HepG2 (cell line): ENCODE measurements around the gene UQCC2. TPM values are rescaled to one million over a fixed set of nuclear protein-coding genes. Genes with fewer than 3 reads are reported as not detected.
A peak's percentile ranks its signal among the peaks of the same experiment; 100 is the strongest.

Experiments used
- ATF3 ChIP-seq: sonication (generic); formaldehyde crosslinking; IDR thresholded peaks from 2 replicates; pipeline ENCODE4 v1.4.0; 2020; ENCODE audit warnings: missing genetic modification reagents
- ATRX ChIP-seq: sonication (generic); formaldehyde crosslinking; IDR thresholded peaks from 2 replicates; pipeline ENCODE4 v1.4.0; 2020; ENCODE audit warnings: missing genetic modification reagents, borderline replicate concordance
- BHLHE40 ChIP-seq: IDR thresholded peaks from 2 replicates; pipeline ENCODE4 v1.6.1; 2011; ENCODE audit warnings: low read length, improper control_type of control experiment
- EZH2 ChIP-seq: conservative IDR thresholded peaks from 2 replicates; pipeline ENCODE4 v1.6.1; 2012; ENCODE audit warnings: mild to moderate bottlenecking, low read depth, low read length, moderate library complexity
- HHEX ChIP-seq: IDR thresholded peaks from 2 replicates; pipeline ENCODE4 v1.6.1; 2016; ENCODE audit warnings: control low read depth
- JUN ChIP-seq: sonication (generic); formaldehyde crosslinking; IDR thresholded peaks from 2 replicates; pipeline ENCODE4 v1.4.0; 2020; ENCODE audit warnings: mild to moderate bottlenecking, missing genetic modification reagents
- JUNB ChIP-seq: sonication (generic); formaldehyde crosslinking; IDR thresholded peaks from 2 replicates; pipeline ENCODE4 v1.8.0; 2022; ENCODE audit warnings: missing genetic modification reagents, mild to moderate bottlenecking, borderline replicate concordance
- MED8 ChIP-seq: sonication (generic); formaldehyde crosslinking; IDR thresholded peaks from 2 replicates; pipeline ENCODE4 v1.8.1; 2023; ENCODE audit warnings: mild to moderate bottlenecking, missing genetic modification reagents; ENCODE audit not compliant: insufficient replicate concordance
- PHF5A ChIP-seq: IDR thresholded peaks from one replicate; pipeline ENCODE4 v1.6.1; 2018; ENCODE audit warnings: low read depth, missing genetic modification reagents; ENCODE audit not compliant: unreplicated experiment
- ZNF10 ChIP-seq: sonication (generic); formaldehyde crosslinking; IDR thresholded peaks from 2 replicates; pipeline ENCODE4 v1.4.0; 2020; ENCODE audit warnings: mild to moderate bottlenecking, low read depth, missing genetic modification reagents, borderline replicate concordance
- ZNF101 ChIP-seq: sonication (generic); formaldehyde crosslinking; IDR thresholded peaks from 2 replicates; pipeline ENCODE4 v1.4.0; 2020; ENCODE audit warnings: mild to moderate bottlenecking, low read depth, missing genetic modification reagents, borderline replicate concordance
- ZNF138 ChIP-seq: sonication (generic); formaldehyde crosslinking; IDR thresholded peaks from 2 replicates; pipeline ENCODE4 v1.5.0; 2020; ENCODE audit warnings: mild to moderate bottlenecking, low read depth, missing genetic modification reagents
- ZNF318 ChIP-seq: sonication (generic); formaldehyde crosslinking; IDR thresholded peaks from 2 replicates; pipeline ENCODE4 v1.4.0; 2020; ENCODE audit warnings: mild to moderate bottlenecking, missing genetic modification reagents
- ZNF329 ChIP-seq: sonication (generic); formaldehyde crosslinking; IDR thresholded peaks from 2 replicates; pipeline ENCODE4 v1.9.0; 2021; ENCODE audit warnings: low read depth, mild to moderate bottlenecking, missing genetic modification reagents
- ZNF513 ChIP-seq: sonication (generic); formaldehyde crosslinking; conservative IDR thresholded peaks from 2 replicates; pipeline ENCODE4 v1.5.0; 2020; ENCODE audit warnings: missing genetic modification reagents
- ZNF589 ChIP-seq: sonication (generic); formaldehyde crosslinking; conservative IDR thresholded peaks from 2 replicates; pipeline ENCODE4 v1.8.0; 2022; ENCODE audit warnings: mild to moderate bottlenecking, moderate library complexity, missing genetic modification reagents
- ZNF614 ChIP-seq: IDR thresholded peaks from 2 replicates; pipeline ENCODE4 v1.6.1; 2018; ENCODE audit warnings: missing biosample characterization, missing genetic modification reagents, inconsistent platforms, borderline replicate concordance
- ZNF878 ChIP-seq: sonication (generic); formaldehyde crosslinking; IDR thresholded peaks from 2 replicates; pipeline ENCODE4 v1.8.1; 2023; ENCODE audit warnings: mild to moderate bottlenecking, missing genetic modification reagents, moderate library complexity
- polyA plus RNA-seq, 8 experiments: library from polyadenylated mRNA; depleted of rRNA in 3 of 8; stranded (reverse) in 7 of 8; unstranded in 1 of 8; fragments of >200 nt; fragmentation: Illumina TruSeq in 4 of 8; extraction: Trizol in 4 of 8; gene quantifications; 2 replicates each; pipeline versions ENCODE4 v1.2.1 to v1.2.3, GENCODE V29; 2011 to 2016; ENCODE audit warnings: low read depth in 4 of 8, missing spikeins in 1 of 8, mixed read lengths in 1 of 8; ENCODE audit not compliant: insufficient read depth in 1 of 8
- total RNA-seq, 5 experiments: library from RNA; depleted of rRNA; stranded (reverse); fragments of >200 nt; fragmentation: Illumina TruSeq; extraction: Trizol; gene quantifications; 2 replicates each; pipeline ENCODE4 v1.2.3, GENCODE V29; 2016; ENCODE audit warnings: low read depth in 1 of 5

Gene UQCC2
- total and polyA plus RNA-seq, 2 of the 13 experiments (the other 11 are each of a cell fraction or from before 2014, with no cell fraction given): 82.4 to 238 TPM

GRCh38 chr6:33711140-33712129 is at the start of gene UQCC2 (continued):
- TF ChIP-seq ZNF318 (CRISPR knock-in tag) (peak; percentile 53; the same call in 1 of the 2 replicates), ZNF101 (peak; percentile 23; the same call in 1 of the 2 replicates), ZNF513 (CRISPR knock-in tag) (no peak), ZNF589 (CRISPR knock-in tag) (0 out of 2 replicates have a peak, but pooled peaks have one; percentile 69), ZNF614 (CRISPR knock-in tag) (peak; percentile 88; the same call in 1 of the 2 replicates), JUNB (no peak), JUN (CRISPR knock-in tag) (0 out of 2 replicates have a peak, but pooled peaks have one; percentile 75), ZNF138 (CRISPR knock-in tag) (peak; percentile 92), MED8 (peak; percentile 30), ZNF329 (CRISPR knock-in tag) (peak; percentile 68; the same call in 1 of the 2 replicates), EZH2 (no peak), PHF5A (no peak), ATF3 (CRISPR knock-in tag) (peak; percentile 60; the same call in 1 of the 2 replicates), HHEX (CRISPR knock-in tag) (no peak), ZNF878 (CRISPR knock-in tag) (0 out of 2 replicates have a peak, but pooled peaks have one; percentile 84), BHLHE40 (peak; percentile 97), ATRX (CRISPR knock-in tag) (no peak), ZNF10 (CRISPR knock-in tag) (no peak)
